DMS53 treated with DMSO at 0.1 percent for 48 hours (cell line): Measurements from ENCODE around the gene DDIT3.

ENCODE experiments used
- DNase-seq: peaks from one replicate; lab custom pipeline; 2025; ENCODE audit not compliant: unreplicated experiment; lab: John Stamatoyannopoulos, UW

Gene DDIT3

DNA sequence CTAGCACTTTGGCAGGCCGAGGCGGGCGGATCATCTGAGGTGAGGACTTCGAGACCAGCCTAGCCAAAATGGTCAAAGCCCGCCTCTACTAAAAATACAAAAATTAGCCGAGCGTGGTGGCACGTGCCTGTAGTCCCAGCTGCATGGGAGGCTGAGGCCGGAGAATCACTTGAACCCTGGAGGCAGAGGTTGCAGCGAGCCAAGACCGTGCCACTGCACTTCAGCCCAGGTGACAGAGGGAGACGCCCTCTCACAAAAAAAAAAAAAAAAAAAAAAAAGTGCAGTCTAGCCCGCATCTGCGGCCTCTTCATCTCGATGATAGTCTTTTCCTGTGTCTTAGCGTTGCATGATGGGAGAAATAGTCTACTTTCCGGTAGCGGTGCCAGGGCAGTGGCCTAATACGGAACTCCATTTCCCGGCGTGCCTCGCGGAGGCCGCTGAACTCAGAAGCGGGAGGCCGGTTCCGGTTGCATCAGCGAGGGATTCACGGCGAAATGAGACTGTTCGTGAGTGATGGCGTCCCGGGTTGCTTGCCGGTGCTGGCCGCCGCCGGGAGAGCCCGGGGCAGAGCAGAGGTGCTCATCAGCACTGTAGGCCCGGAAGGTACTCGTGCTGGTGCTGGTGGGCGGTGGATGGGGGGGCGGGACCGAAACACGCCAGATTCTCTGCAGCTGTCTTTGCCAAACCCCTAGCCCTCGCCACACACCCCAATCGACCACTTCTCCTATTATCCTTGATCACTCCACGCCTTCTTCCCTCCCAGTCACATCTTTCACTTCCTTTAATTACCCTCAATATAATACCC lies 32.5 kb downstream of the DDIT3 start, which contains the start of gene MARS1:
MARS1 (plus strand) TSS at position 472 of the 805 bp plus-strand sequence; CDS start at position 495, 23 bp downstream.
- DNase-seq, result peak; percentile 99

DNA sequence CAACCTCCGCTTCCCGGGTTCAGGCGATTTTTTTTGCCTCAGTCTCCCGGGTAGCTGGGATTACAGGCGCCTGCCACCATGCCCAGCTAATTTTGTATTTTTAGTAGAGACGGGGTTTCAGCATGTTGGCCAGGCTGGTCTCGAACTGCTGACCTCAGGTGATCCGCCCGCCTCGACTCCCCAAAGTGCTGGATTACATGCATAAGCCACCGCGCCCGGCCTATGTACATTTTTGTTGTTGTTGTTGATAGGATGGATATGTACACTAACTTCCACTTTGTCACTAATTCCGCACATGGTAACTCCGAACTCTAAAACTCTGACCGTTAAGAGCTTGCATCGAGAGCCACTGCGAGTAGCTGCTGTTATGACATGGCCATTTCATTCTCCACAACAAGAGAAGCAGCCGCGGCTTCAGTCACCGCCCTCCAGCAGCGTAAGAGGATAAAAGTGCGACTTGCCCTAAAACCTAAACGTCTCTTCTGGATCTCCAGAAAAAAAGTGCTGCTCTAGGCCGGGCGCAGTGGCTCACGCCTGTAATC lies 33.2 kb downstream of the DDIT3 start:
- DNase-seq, result no peak

- no peak for DNase-seq
Measured at GRCh38 chr12:57485695-57486094, 34.6 kb downstream of the DDIT3 start.

DNA sequence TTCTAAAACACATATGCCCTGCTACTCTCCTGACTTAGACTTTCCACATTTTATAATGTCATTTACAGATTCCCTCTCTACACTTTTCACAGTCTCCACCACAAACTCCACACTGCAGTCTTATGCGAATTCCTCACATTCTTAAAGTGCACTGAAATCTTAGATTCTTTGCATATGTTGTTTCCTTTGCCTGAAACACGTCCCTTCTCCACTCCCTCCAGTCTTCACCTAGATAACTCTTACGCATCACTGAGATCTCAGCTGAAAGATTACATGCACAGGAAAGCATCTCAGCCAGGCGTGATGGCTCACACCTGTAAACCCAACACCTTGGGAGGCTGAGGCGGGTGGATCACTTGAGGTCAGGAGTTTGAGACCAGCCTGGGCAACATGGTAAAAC lies 36.8 kb downstream of the DDIT3 start:
- no peak for DNase-seq

GRCh38 chr12:57481671-57482070 lies 38.6 kb downstream of the DDIT3 start:
- DNase-seq, result no peak

DNA sequence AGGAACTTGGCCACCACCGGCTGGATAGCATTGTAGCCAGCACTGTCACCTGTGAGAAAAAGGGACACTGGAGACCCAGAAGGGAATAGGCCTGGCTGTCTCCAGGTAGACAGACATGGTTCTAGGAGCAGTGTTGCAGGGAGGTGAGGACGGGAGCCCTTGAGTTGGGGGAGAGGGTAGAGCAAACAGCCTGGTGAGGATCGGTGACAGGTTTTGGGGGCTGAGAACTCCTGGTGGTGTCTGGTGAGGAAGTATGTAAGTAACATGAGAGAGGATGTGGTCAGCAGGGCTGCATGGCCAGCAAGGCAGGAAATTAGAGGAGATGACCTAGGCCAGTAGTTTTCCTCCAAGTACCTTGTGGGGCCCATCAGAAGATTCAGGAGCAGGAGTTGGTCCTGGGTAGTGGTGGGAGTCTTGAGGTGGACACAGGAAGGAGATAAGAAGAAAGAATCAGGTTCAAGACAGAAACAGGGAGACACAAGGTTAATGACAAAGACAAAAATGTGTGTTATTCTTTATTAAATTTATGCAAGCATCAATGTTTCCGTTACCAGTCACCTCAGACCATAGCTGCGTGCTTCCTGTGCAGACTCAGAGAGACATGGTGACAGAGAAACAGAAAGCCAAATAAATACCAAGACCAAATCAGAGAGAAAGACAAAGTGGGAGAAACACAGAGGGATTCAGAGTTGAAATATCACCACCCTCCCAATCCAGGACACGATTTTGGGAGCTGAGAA lies 40.8 kb downstream of the DDIT3 start, which contains the start of gene ARHGAP9:
ARHGAP9 (minus strand) TSS at position 491 of the 740 bp plus-strand sequence; CDS start at position 31, 460 bp downstream.
- DNase-seq, result no peak

DNA sequence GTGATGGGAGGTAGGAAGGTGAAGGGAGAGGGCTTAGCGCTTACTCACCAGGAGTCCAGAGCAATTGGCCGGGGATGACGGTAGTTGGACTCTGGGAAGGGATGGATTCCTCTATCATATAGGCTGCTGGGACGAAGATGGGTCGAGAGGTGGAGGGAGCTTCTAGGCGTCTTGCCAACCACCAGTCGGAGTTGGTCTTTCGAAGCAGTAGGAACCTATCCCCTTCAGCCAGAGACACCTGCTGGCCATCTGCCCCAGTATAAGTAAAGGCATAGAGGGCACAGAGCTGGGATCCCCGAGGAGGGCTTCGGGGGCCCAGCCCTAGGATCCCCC lies 41.3 kb downstream of the DDIT3 start:
- DNase-seq, result no peak

DNA sequence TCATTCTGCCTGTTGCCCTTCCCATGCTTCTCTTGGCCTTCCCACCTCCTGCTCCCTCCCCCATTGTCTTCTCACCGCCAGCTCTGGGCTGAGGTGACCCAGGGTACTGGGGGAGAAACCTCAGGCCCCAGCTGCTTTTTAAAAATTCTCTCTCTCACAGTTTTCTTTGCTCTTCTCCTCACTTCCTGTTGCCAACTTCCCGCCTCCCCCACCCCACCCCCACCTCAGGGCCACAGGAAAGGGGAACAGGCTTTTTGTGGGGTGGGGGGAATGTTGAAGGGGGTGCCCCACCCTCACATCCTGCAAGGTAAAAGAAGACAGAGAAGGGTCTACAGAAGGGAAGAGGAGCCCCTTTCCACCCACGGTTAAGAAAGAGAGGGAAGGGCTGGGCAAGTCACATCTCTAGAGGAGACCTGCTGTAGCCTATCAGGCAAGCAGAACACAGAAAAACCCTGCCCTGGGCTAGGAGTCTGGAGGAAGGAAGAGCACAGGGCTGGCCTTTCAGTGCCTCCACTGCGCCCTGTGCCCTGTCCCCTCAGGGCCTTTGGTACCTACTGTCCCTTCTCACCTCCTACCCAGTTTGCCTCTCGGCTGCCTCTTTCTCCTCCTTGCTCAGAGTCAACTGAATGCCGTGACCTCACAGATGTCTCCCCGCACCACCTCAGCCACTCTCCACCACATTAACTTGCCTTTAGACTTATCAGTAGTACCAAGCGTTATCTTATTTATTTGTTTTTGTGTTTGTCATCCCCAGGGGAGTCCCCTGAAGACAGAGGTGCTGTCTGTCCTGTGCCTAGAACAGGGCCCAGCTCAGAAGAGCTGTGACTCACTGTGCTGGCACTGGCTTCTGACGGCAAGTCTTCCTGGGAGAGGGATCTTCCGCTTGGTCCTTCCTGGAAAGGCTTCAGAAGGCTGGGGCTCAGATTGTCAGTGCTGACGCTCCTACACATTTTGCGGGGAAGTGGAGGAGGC lies 42.3 kb downstream of the DDIT3 start:
- no peak for DNase-seq

DNA sequence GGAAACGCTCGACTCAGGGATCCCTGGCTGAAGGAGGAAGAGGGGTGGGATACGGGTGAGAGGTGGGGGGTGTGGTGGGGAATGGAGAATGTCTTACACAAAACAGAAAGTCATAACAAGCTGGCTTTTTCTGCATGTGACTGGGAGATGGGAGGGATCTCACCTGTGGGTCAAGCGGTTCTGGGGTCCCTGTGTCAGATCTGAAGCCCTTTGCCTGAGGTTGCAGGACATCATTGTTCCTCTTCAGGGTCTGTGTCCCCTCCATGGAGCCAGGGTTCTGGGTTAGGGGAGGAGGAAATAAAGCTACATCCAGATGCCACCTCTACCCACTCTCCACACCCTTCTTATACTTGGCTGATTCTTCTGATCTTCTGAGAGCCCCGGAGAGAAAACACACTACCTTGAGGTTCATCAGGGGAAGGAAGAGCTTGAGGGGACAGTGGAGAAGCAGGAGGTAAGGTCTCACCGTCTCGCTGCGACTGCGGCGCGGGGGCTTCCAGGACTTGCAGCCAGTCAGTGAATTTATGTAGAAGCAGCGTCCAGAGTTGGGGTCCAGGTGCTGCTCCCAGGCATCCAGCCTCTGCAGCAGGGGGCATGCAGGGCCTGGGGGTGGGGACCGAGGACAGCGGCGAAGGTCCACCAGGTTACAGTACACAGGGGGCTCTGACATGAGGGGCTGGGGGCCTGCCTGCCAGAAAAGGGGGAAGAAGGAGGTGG lies 43.2 kb downstream of the DDIT3 start:
- DNase-seq, result no peak

- no peak for DNase-seq
Measured at GRCh38 chr12:57476162-57476992, 43.9 kb downstream of the DDIT3 start.

GRCh38 chr12:57475271-57476161 lies 44.8 kb downstream of the DDIT3 start:
- peak; percentile 37 for DNase-seq

DNA sequence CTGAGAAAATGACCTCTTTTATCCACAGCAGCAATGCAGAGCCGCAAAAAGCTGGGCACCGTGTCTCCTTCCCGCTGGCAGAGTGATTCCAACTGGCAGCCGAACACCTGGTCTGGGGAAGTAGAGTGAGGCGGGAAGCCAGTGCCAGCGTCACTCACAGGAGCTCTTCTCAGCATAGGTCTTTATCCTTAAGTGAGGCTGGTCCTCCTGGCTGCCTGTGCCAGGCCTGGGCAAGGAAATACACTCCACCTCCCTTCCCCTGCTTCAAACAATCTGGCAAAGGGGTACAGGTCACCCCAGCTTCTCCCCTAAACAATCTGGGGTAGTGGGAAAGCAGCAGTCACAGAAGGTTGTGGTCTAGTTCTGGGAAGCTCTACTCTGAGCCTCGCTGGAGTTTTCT lies 45.5 kb downstream of the DDIT3 start:
- no peak for DNase-seq

GRCh38 chr12:57474430-57474829 lies 45.9 kb downstream of the DDIT3 start:
- no peak for DNase-seq

- no peak for DNase-seq
Measured at GRCh38 chr12:57473886-57474285, 46.4 kb downstream of the DDIT3 start.

DNA sequence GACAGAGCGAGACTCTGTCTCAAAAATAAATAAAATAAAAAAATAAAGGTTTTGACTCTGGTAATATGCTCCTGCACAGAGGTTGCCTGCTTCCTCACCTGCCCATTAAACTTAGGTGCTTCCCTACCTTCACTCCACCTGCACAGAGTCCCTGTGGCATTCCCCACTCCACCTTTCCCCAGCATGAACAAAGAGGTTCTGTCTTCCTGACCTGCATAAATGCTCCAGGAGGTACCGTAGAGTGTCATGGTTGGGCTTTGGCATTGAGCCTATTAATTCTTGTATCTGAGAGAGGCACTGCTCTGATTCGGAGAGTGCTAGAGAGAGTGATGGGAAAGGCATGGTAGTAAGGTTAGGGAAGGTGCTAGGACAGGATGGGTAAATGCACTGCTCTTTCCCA lies 46.9 kb downstream of the DDIT3 start:
- DNase-seq, result no peak

DNA sequence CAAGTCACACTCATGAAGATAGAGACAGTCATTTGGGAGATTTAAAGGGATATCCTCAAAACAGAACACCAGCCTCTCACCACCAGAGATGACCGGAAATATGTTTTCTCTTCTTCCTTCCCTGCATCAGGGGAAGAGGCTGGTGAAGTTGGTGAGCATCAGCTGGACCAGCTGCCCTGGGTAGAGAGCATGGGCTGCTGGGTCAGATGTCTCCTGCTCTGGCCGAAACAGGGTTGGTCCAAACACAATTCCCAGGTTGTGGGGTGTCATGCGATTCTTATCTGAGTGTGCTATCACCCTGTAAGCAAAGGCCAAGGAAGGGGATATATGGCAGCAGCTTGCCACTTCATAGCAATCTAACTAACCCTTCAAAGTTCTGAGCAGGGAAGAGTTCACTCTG lies 47.9 kb downstream of the DDIT3 start:
- DNase-seq, result no peak

GRCh38 chr12:57471661-57472060 lies 48.7 kb downstream of the DDIT3 start:
- no peak for DNase-seq

- no peak for DNase-seq
Measured at GRCh38 chr12:57470970-57471656, 49.2 kb downstream of the DDIT3 start.
